Suppressor macrophage treated with lipopolysaccharide for 1 hour (primary cell): ENCODE measurements around the gene ADAMTSL4.
A peak's percentile ranks its signal among the peaks of the same experiment; 100 is the strongest.

ENCODE experiments used
- DNase-seq, 3 donors: peaks; one replicate each; pipeline ENCODE4 v3.0.0-alpha.2; 2020 to 2022

Gene ADAMTSL4

DNA sequence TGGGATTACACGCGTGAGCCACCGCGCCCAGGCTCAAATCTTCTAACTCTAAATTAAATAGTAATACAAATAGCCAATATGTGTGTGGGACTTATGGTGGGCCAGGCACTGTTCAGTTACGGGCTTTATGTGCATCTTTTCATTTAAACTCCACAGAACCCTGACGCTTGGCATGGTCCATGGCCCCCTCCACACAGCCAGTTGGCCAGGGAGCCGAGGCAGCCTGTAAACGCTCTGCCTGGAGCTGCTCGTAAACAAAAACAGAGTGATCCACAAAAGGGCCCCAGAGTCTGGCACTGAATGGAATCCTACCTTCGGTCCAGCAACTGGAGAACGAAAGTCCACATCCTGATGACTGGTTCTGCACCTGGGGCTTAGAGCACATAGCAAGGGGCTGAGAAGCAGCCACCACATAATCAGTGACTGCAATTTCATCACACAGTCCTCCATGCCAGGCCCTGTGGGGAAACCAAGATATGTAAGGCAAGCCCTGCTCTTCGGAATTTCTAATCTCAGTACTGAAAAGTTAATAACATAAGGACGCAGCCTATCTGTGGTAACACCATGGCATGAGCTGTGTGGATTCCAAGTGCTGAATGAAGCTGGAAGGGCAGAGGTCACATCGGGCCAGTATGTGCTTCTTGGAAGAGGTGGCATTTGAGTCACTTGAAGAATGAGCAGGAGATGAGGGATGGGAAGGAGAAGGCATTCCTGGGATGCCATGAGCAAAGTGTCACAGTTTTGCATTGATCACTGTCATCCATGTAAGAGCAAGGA is 13.5 kb upstream of the ADAMTSL4 start:
- no peak for DNase-seq

DNA sequence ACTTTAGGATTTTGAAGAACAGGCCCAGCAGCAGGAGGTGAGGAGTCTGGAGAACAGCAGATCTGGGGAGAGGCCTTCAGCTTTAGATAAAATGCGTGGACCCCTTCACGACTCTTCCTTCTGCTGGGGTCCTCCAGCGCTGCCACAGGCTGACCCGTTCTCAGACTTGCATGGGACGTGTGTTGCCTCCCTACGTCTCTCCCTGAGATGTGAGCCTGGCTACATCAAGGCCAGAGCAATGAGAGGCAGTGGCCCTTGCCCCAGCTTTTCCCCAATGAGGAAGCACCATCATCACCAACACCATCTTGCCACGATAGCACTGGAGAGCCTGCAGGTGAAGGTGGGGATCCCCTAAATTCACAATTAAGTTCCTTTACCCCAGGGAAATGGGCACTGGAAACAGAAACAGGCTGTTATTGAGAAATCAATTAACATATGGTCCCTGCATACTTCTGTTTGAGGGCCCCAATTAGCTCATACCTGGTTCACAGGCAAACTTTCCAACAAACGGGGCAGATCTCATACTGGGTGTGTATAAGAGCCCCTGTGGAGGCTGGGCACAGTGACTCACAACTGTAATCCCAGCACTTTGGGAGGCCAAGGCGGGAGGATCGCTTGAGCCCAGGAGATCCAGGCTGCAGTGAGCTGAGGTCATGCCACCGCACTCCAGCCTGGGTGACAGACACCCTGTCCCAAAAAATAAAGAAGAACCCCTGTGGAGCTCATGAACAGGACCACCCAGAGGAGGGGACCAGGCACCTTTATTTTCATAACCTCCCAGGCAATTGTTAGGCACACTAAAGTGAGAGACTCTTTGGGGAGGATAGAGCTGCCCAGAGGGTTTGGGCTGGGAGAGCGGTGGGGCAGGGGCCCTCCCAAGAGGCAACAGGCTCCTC is 12.1 kb upstream of the ADAMTSL4 start:
- DNase-seq, result no peak

DNA sequence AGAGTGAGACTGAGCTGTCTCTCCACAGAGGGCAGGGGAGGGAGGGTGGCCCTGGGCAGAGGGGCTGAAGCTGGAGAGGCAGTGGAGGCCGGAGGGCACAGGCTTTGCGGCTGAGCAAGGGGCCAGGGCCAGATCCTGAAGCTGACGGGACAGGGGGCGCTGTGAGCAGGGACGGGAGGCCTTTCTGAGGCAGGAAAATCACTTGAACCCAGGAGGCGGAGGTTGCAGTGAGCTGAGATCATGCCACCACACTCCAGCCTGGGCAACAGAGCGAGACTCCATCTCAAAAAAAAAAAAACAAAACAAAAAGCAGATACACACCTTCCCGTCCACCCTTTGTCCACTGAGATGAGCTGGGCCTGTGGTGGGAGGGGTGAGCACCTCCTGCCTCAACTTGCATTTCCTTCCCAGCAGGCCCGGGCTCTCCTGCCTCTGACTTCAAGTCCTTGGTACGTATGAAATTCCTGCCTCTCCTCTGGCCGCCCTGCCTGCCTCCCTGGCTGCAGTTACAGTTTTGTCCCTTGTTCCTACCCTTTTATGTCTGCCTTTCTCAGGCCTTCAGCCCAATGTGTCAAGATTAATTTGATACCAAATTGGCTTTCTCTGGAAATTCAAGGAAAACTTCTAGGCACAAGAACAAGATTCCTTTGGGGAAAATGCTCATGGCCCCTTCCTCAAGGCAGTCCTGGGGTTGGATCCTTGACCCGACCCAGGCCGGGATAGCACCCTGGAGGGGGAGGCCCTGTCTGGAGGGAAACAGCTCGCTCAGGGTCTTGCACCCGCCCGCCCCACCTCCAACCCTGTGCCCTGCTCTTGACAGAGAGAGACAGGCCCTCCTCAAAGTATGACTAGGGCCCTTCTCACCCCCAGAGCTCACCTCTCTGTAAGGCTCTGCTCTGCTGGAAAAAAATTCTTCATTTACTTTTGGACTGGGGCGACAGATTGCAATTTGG is 11.2 kb upstream of the ADAMTSL4 start:
- DNase-seq, result no peak

DNA sequence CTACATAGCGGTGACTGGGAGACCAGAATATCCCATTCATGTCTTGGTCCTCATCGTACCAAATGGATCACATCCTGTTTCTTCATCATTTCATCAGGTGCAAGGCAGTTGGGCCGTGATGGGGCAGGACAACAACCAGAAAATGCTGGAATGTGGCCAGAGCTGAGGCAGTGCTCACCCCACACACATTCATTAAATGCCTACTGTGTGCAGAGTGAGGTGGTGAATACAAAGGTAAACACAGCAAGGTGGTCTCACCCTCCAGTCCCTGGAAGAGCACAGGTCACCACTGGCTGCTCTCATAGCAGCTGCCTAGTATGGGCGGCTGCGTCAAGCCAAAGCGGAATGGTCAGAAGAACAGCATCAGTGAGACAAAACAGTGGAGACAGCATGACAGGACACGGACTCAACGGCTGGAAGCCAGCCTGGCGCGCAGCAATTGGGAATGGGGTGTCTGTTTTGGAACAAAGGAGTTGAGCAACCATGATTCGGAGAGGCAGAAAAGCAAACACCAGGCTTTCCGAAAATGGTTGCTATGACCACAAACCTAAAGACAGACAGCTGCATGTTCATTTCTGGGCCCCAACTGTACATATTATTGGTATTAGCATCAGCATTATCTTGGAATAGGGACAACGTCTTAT is 5.6 kb upstream of the ADAMTSL4 start:
- DNase-seq, result peak in 1 of 3 donors; percentile 7

DNA sequence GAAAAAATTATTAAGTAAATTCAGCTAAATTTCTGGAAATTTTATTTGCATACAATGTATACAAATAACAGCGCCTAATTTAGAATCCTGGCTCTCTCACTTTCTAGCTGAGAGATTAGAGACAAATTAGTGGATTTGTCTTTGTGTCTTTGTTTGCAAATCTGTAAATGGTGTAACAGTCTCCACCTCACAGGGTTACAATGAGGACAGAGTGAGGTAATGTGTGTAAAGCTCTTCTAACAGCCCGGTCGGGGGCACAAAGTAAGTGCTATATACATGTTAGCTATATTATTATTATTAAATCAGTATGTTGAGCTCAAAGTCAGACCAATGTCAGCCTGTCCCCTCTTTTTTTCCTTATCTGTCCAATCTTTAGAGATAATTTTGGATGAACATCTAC is 5.0 kb upstream of the ADAMTSL4 start:
- DNase-seq, result peak in 1 of 3 donors; percentile 4

DNA sequence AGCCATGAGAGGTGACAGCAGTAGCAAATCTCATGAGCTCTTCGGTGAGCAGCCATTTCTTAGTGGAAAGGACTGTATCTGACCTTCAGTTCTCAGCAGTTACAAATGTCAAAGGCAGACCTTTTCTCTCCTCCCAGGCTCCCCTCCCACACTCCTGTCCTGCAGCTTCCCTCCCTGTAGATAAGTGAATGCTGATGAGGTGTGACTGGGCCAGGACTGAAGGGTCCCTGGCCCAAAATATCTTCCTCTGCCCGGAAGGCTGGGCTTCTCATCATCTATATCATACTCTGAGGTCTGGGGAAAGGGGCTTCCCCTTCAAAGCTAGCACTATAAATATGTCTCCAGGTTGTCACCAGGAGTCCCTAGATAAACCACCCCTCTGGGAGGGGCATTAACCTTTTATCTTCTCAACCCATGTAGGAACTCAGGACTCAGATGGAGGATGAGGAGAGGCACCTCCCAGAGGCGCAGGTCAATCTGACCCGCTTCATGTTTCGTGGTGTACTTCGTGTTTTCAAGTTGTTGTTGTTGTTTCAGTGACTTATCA is 3.6 kb upstream of the ADAMTSL4 start:
- peak in 1 of 3 donors; percentile 16 for DNase-seq

DNA sequence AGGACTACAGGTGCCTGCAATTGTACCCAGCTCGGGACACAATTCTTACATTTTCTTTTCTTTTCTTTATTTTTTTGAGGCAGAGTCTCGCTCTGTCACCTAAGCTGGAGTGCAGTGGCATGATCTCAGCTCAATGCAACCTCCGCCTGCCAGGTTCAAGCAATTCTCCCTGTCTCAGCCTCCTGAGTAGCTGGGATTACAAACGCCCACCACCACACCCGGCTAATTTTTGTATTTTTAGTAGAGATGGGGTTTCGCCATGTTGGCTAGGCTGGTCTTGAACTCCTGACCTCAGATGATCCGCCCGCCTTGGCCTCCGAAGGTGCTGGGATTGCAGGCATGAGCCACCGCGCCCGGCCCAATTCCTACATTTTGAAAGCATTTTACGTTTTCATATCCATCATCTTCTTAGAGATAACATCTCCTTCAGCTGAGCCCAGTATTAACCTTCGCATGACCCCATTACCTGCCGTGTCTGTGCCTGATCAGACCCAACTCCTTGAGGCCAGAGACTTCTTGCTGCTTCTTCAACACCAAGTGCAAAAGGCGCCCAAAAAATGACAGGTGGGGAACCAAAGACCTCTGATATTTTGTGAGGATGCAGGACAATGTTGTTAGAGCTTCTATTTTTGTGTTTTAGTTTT is 2.8 kb upstream of the ADAMTSL4 start:
- no peak for DNase-seq

DNA sequence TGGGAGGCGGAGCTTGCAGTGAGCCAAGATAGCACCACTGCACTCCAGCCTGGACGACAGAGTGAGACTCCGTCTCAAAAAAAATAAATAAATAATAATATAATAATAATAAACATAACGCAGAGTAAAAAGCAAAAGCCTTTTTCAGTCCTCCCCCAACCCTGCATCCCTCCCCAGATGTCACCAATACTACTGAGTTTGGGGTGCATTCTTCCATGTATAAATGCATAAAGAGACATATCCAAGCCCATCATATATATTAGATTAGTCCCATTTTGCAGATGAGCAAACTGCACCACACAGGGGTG is 930 bp upstream of the ADAMTSL4 start:
- no peak for DNase-seq

DNA sequence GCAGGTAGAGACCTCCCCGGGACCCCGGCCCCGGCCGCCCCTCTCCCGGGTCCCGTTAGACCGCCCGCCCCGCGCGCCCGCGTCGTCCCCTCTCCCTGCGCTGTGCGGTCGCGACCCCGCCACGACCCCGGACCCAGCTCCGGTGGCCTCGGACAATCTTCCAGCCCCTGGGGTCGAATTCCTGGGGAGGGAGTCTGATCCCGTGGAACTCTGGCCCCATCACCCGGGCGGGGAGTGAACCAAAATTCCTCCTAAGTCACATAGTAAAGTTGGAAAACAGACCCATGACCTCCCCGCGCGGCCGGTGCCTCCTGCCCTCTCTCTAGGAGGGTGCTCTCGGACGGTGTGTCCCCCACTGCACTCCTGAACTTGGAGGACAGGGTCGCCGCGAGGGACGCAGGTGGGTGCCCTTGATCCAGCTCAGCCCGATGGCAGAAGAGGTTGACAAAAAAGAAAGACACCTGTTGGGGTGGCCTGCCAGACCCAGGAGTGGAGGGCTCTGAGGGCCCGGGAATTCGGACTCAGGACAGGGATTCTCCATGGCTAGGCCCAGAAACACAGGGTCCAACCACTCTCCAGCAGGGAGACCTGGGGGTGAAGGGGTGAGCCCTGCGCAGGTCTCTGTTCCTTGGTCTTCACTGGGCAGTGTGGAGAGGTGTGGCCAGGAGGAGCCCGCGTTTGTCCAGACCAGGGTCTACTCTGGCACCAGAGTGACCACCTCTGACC is 451 bp downstream of the ADAMTSL4 start:
- DNase-seq, result peak in 1 of 3 donors; percentile 7

DNA sequence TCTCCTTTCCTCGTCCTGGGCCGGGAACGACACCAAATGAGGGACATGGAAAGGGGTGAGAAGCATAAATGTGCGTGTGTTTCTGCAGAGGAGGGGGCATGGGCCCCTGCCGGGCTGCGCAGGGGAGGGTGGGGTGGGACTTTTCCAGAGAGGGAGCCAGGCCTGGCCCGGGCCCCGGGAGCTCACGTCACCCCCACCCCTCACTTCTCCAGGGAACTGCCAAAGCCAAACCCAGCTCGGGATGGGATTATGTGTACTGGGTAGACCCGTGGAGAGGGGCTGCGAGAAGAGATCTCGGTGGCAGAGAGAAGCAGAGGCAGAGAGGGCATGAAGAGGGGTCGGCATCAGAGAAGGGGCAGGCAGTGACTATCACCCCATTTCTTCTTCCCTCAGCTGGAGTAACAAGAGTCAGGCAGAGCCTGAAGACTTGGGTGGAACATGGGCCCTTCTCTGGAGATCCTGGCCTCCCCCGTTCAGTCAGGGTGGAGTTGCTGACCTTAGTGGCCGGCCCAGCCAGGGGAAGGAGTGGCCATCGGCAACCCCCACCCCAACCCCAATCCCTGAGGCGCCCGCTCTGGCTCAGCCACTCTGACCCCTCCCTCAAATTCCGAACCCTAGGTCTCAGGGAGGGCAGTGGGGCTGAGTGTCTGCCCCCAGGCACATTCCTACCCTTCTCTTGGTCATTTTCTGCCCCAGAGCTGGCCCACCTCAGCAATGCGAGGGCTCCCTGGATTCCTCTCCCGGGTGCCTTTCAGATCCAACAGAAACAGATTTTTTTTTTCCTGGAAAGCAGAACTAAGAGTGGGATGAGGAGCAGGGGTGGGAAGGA is 1.2 kb downstream of the ADAMTSL4 start:
- DNase-seq, result no peak

DNA sequence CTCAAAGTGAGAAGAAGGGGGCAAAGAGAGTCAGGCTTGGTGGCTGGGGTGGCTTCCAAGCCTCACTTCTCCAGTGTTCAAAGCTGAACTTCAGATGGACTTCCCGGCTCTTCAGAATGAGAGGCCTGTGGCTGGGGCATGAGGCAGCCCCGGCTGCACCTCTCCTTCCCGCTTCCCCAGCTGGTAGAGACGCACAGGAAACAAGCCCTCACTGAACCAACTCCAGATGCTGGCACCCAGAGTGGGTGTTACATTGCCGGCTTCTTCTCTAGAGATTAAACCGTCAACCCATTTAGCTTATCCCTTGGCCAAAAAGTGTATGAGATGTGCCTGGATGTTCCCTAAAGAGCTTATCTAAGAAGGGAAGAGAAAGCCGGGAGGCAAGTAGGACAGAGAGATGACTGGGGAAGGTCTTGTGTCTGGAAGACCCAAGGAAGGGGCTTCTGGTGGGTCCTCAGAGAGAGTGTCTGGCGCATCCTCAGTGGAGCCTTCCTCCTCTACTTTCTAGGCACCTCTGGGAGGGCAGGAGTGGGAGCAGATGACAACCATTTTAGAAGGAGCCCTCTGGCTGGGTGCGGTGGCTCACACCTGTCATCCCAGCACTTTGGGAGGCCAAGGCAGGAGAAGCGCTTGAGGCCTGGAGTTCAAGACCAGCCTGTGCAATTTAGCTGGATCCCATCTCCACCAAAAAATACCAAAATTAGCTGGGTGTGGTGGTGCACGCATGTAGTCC is 2.0 kb downstream of the ADAMTSL4 start:
- peak; percentile 58 to 69 (median 63) for DNase-seq

DNA sequence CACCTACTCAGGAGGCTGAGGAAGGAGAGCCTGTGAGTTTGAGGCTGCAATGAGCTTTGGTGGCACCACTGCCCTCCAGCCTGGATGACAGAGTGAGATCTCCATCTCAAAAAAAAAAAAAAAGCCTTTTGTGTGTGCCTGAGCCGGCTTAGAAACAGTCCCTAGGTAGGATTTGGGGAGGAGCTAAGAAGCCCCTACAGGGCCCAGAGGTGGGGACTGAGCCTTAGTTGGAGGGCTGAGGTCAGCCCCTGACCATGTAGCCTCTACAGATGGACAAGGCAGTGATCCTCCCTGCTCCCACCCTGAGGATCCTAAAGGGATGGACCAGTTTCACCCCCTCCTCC is 2.5 kb downstream of the ADAMTSL4 start:
- no peak for DNase-seq

DNA sequence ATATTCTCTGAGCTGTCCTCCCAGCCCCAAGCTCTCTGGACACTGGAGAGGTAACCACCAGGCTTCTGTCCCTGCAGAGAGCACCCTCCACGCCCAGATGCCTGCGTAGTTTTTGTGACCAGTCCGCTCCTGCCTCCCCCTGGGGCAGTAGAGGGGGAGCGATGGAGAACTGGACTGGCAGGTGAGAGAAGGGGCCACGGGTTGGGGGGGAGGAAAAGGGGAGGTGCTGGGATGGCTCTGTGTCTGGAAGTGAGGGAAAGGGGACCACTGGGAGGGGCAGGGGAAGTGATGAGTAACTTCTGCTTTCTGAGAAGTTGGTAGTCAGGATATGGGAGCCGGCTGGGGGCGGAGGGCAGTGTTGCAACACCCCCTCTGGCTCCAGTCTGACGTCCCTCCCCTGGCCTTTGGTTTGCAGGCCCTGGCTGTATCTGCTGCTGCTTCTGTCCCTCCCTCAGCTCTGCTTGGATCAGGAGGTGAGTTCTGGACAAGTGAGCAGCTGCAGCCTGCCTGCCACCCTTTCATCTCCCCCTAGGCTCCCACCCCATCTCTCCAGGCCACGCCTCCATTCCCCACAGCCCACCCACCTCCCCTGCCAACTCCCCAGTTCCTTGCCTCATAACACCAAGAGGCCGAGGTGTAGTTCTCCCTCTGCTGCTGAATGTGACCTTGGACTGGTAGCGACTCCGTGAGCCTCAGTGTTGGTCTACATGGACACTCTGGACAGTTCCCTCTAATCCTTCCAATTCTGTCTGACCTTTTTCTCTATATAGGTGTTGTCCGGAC is 3.1 kb downstream of the ADAMTSL4 start:
- DNase-seq, result peak; percentile 93 to 95 (median 94)

DNA sequence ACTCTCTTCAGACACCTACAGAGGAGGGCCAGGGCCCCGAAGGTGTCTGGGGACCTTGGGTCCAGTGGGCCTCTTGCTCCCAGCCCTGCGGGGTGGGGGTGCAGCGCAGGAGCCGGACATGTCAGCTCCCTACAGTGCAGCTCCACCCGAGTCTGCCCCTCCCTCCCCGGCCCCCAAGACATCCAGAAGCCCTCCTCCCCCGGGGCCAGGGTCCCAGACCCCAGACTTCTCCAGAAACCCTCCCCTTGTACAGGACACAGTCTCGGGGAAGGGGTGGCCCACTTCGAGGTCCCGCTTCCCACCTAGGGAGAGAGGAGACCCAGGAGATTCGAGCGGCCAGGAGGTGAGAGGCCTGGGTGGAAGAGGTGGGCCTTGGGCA is 3.7 kb downstream of the ADAMTSL4 start:
- no peak for DNase-seq

DNA sequence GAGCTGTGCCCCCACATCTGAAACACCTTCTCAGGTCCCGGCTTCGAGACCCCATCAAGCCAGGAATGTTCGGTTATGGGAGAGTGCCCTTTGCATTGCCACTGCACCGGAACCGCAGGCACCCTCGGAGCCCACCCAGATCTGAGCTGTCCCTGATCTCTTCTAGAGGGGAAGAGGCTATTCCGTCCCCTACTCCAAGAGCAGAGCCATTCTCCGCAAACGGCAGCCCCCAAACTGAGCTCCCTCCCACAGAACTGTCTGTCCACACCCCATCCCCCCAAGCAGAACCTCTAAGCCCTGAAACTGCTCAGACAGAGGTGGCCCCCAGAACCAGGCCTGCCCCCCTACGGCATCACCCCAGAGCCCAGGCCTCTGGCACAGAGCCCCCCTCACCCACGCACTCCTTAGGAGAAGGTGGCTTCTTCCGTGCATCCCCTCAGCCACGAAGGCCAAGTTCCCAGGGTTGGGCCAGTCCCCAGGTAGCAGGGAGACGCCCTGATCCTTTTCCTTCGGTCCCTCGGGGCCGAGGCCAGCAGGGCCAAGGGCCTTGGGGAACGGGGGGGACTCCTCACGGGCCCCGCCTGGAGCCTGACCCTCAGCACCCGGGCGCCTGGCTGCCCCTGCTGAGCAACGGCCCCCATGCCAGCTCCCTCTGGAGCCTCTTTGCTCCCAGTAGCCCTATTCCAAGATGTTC is 4.3 kb downstream of the ADAMTSL4 start:
- no peak for DNase-seq

DNA sequence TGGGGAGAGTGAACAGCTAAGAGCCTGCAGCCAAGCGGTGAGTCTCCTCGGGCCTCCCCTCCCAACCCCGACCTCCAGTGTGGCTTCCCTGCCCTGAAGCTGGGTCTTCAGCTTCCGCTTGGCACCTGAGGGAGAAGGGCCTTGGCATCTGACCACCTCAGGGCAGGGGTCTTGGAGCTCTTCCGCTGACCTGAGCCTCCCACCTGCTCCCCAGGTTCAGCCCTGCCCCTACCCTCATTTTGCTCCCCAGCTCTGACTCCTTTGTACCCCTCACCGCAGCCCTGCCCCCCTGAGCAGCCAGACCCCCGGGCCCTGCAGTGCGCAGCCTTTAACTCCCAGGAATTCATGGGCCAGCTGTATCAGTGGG is 4.9 kb downstream of the ADAMTSL4 start:
- no peak for DNase-seq

DNA sequence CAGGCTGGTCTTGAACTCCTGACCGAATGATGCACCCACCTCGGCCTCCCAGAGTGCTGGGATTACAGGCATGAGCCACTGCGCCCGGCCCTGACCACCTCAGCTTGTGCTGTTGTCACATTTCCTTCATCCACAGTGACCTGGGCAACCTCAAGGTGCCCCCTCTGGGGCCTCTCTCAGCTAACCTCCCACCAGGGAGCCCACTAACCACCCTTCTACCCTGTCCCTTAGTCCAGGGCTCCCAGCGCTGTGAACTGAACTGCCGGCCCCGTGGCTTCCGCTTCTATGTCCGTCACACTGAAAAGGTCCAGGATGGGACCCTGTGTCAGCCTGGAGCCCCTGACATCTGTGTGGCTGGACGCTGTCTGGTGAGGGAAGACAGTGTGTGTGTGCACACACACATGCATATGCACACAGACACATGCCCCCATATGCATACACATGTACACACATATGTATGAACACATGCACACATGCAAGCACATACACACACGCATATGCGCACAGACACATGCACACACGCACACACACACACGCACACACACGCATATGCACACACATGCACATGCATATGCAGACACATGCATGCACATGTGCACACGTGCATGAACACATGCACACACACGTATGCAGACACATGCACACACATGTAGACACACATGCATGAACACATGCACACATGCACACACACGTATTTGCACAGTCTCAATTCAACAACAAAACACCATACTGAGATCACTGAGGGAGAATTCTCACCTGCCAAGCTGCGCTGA is 6.2 kb downstream of the ADAMTSL4 start:
- peak in 1 of 3 donors; percentile 5 for DNase-seq
